Ishikawa (cell line): ENCODE measurements around the gene PRPF40B.

Experiments
- CEBPB ChIP-seq: IDR thresholded peaks from 2 replicates; pipeline ENCODE4 v1.6.1; 2012
- EGR1 ChIP-seq: IDR thresholded peaks from 2 replicates; pipeline ENCODE4 v1.6.1; 2012
- EP300 ChIP-seq: IDR thresholded peaks from 2 replicates; pipeline ENCODE4 v1.6.1; 2012; ENCODE audit warnings: borderline replicate concordance
- FOXM1 ChIP-seq: IDR thresholded peaks from 2 replicates; pipeline ENCODE4 v1.6.1; 2012; ENCODE audit warnings: low read depth, borderline replicate concordance
- MAX ChIP-seq: IDR thresholded peaks from 2 replicates; pipeline ENCODE4 v1.6.1; 2012
- NFIC ChIP-seq: IDR thresholded peaks from 2 replicates; pipeline ENCODE4 v1.6.1; 2012
- RAD21 ChIP-seq: IDR thresholded peaks from 2 replicates; pipeline ENCODE4 v1.6.1; 2012; ENCODE audit warnings: low read depth
- REST ChIP-seq: IDR thresholded peaks from 2 replicates; pipeline ENCODE4 v1.6.1; 2012; ENCODE audit warnings: low read depth, mild to moderate bottlenecking
- TAF1 ChIP-seq: IDR thresholded peaks from 2 replicates; pipeline ENCODE4 v1.6.1; 2012; ENCODE audit warnings: low read depth, mild to moderate bottlenecking
- TCF12 ChIP-seq: IDR thresholded peaks from 2 replicates; pipeline ENCODE4 v1.6.1; 2012; ENCODE audit warnings: low read depth
- USF1 ChIP-seq: IDR thresholded peaks from 2 replicates; pipeline ENCODE4 v1.6.1; 2012
- YY1 ChIP-seq: IDR thresholded peaks from 2 replicates; pipeline ENCODE4 v1.6.1; 2012; ENCODE audit warnings: low read depth
- ZBTB7A ChIP-seq: IDR thresholded peaks from 2 replicates; pipeline ENCODE4 v1.6.1; 2012; ENCODE audit warnings: low read depth

GRCh38 chr12:49633703-49634345 is 10.5 kb downstream of the PRPF40B start:
- TF ChIP-seq TAF1 (no peak), RAD21 (no peak), EP300 (no peak), TCF12 (no peak), YY1 (no peak), NFIC (no peak), EGR1 (no peak), MAX (no peak), CEBPB (no peak), REST (no peak), USF1 (no peak), ZBTB7A (no peak), FOXM1 (no peak)
